Peyer's patch (tissue), 4 donors: ENCODE results near the gene EFTUD2. TPM values are rescaled to one million over a fixed set of nuclear protein-coding genes. Genes with fewer than 3 reads are reported as not detected.
A peak's percentile ranks its signal among the peaks of the same experiment; 100 is the strongest.

ENCODE experiments used
- DNase-seq, 3 donors: peaks; one replicate each; pipeline ENCODE4 v3.0.0-alpha.2; 2017 to 2019
- H3K27ac ChIP-seq, 4 donors: fragments of 200-600 bp; sonication (generic); one replicate each; pipeline ENCODE4 v1.5.1; 2016 to 2019
- H3K27me3 ChIP-seq, 2 donors: fragments of 200-600 bp; sonication (generic); one replicate each; pipeline ENCODE4 v1.5.1; 2019
- H3K36me3 ChIP-seq, 3 donors: fragments of 200-600 bp; sonication (generic); one replicate each; pipeline ENCODE4 v1.5.1; 2016 to 2019
- H3K4me1 ChIP-seq, 4 donors: fragments of 200-600 bp; sonication (generic); one replicate each; pipeline ENCODE4 v1.5.1; 2016 to 2019
- H3K4me3 ChIP-seq, 4 donors: fragments of 200-600 bp; sonication (generic); 1 replicate in 3 of 4; 2 replicates in 1 of 4; pipeline ENCODE4 v1.5.1; 2016 to 2019; ENCODE audit warnings: mild to moderate bottlenecking in 1 of 4
- H3K9me3 ChIP-seq, 4 donors: fragments of 200-600 bp; sonication (generic); one replicate each; pipeline ENCODE4 v1.5.1; 2016 to 2019; ENCODE audit warnings: mild to moderate bottlenecking in 1 of 4
- CTCF ChIP-seq, 6 experiments: fragments of 450-650 bp in 4 of 6; fragments of 200-600 bp in 2 of 6; sonication (generic) in 1 of 6; IDR thresholded peaks; one replicate each; pipeline ENCODE4 v1.5.1; 2017 to 2019; ENCODE audit warnings: antibody characterized with exemption in 6 of 6, mild to moderate bottlenecking in 3 of 6, moderate library complexity in 1 of 6
- POLR2A ChIP-seq, 2 donors: fragments of 450-650 bp; IDR thresholded peaks; one replicate each; pipeline ENCODE4 v1.5.1; 2017; ENCODE audit warnings: antibody characterized with exemption in 2 of 2, mild to moderate bottlenecking in 2 of 2, moderate library complexity in 2 of 2
- total RNA-seq, 4 donors: library from RNA; depleted of rRNA; stranded (reverse); fragments of >200 nt; gene quantifications; one replicate each; pipeline ENCODE4 v1.1.0, GENCODE V29; 2016

EFTUD2 gene
- total RNA-seq, 4 donors from 2014 or later: 43.3 to 176 (median 69.8) TPM

- Histone ChIP-seq H3K36me3 (peaks cover 0 to 83% (median 0%) of the 10 kb centered on the region in 3 donors), H3K9me3 (no peaks in the 10 kb centered on the region), H3K27me3 (no peaks in the 10 kb centered on the region), H3K27ac (no peak overlapping the region), H3K4me1 (no peaks in the 10 kb centered on the region), H3K4me3 (no peak overlapping the region)
- no peak for DNase-seq
- TF ChIP-seq POLR2A (IDR thresholded peaks at IDR 0.05): no peak
- no peak for TF ChIP-seq CTCF (IDR thresholded peaks at IDR 0.05)
Measured at GRCh38 chr17:44862278-44862914, 36.8 kb downstream of the EFTUD2 start.

GRCh38 chr17:44859701-44860100 is 39.5 kb downstream of the EFTUD2 start:
- no peak for TF ChIP-seq CTCF (IDR thresholded peaks at IDR 0.05)
- TF ChIP-seq POLR2A (IDR thresholded peaks at IDR 0.05): no peak
- Histone ChIP-seq H3K9me3 (no peaks in the 10 kb centered on the region), H3K27me3 (no peaks in the 10 kb centered on the region), H3K27ac (no peak overlapping the region), H3K36me3 (peaks cover 0 to 96% (median 0%) of the 10 kb centered on the region in 3 donors), H3K4me3 (no peak overlapping the region), H3K4me1 (no peaks in the 10 kb centered on the region)
- no peak for DNase-seq

GRCh38 chr17:44854192-44854591 is 45.1 kb downstream of the EFTUD2 start:
- H3K9me3 ChIP-seq: no peaks in the 10 kb centered on the region
- no peaks in the 10 kb centered on the region for H3K27me3 ChIP-seq
- no peaks in the 10 kb centered on the region for H3K4me1 ChIP-seq
- H3K4me3 ChIP-seq: no peak overlapping the region
- no peak for DNase-seq
- H3K27ac ChIP-seq: no peak overlapping the region
- H3K36me3 ChIP-seq: peaks cover 0 to 89% (median 0%) of the 10 kb centered on the region in 3 donors
- TF ChIP-seq CTCF (IDR thresholded peaks at IDR 0.05) (no peak), POLR2A (IDR thresholded peaks at IDR 0.05) (no peak)

GRCh38 chr17:44850612-44851011 is 48.6 kb downstream of the EFTUD2 start:
- no peak for DNase-seq
- Histone ChIP-seq H3K27me3 (no peaks in the 10 kb centered on the region), H3K4me1 (no peaks in the 10 kb centered on the region), H3K36me3 (peaks cover 0 to 55% (median 0%) of the 10 kb centered on the region in 3 donors), H3K9me3 (no peaks in the 10 kb centered on the region), H3K27ac (no peak overlapping the region), H3K4me3 (no peak overlapping the region)
- no peak for TF ChIP-seq POLR2A (IDR thresholded peaks at IDR 0.05)

- H3K9me3 ChIP-seq: no peaks in the 10 kb centered on the region
- DNase-seq: no peak
- no peak overlapping the region for H3K4me3 ChIP-seq
- no peaks in the 10 kb centered on the region for H3K4me1 ChIP-seq
- peak overlapping the region in 1 of 4 donors; percentile 18 for H3K27ac ChIP-seq
- no peak for TF ChIP-seq CTCF (IDR thresholded peaks at IDR 0.05)
- TF ChIP-seq POLR2A (IDR thresholded peaks at IDR 0.05): no peak
- peaks cover 0 to 49% (median 0%) of the 10 kb centered on the region in 3 donors for H3K36me3 ChIP-seq
- H3K27me3 ChIP-seq: no peaks in the 10 kb centered on the region
Measured at GRCh38 chr17:44850025-44850424, 49.2 kb downstream of the EFTUD2 start.

GRCh38 chr17:44848961-44849489 is 50.2 kb downstream of the EFTUD2 start:
- H3K4me3 ChIP-seq: no peak overlapping the region
- DNase-seq: no peak
- no peaks in the 10 kb centered on the region for H3K4me1 ChIP-seq
- no peaks in the 10 kb centered on the region for H3K9me3 ChIP-seq
- TF ChIP-seq POLR2A (IDR thresholded peaks at IDR 0.05) (no peak), CTCF (IDR thresholded peaks at IDR 0.05) (no peak)
- no peaks in the 10 kb centered on the region for H3K27me3 ChIP-seq
- H3K27ac ChIP-seq: no peak overlapping the region
- H3K36me3 ChIP-seq: peaks cover 0 to 39% (median 0%) of the 10 kb centered on the region in 3 donors
